GM12878 (cell line): ENCODE data around the gene S100A16. TPM values are rescaled to one million over a fixed set of nuclear protein-coding genes. Genes with fewer than 3 reads are reported as not detected.

Source experiments
- ATAC-seq: fragments of 200-7000 bp; cut with Tn5 transposase; 3 replicates; pipeline ENCODE4 v1.9.1; 2020; ENCODE audit warnings: mild to moderate bottlenecking, moderate library complexity
- BruUV-seq: library from RNA; stranded (reverse); fragments of 400-500 nt; replicated peaks from 2 replicates; lab custom pipeline; 2021; lab: Mats Ljungman, UMichigan
- CTCF ChIA-PET: fragments of 300-600 bp; sonication (Branson Sonifier 250); formaldehyde crosslinking; extraction: SDS; loops from one replicate; lab custom pipeline; 2021; ENCODE audit warnings: inconsistent platforms; lab: Yijun Ruan, JAX
- POLR2A ChIA-PET: fragments of 350-600 bp; formaldehyde crosslinking; extraction: SDS; loops from one replicate; lab custom pipeline; 2021; ENCODE audit warnings: inconsistent platforms; lab: Charles Lee
- RAD21 ChIA-PET: fragments of 300-600 bp; sonication (Branson Sonifier 250); formaldehyde crosslinking; loops from one replicate; lab custom pipeline; 2023; ENCODE audit warnings: antibody characterized with exemption; ENCODE audit not compliant: unreplicated experiment; lab: Charles Lee
- SMC1A ChIA-PET: fragments of 300-600 bp; sonication (Branson Sonifier 250); formaldehyde crosslinking; loops from one replicate; lab custom pipeline; 2023; ENCODE audit not compliant: unreplicated experiment, uncharacterized antibody; lab: Charles Lee
- DNase-seq: peaks from one replicate; pipeline ENCODE4 v3.0.0-alpha.2; 2011; ENCODE audit warnings: low read depth, low spot score
- FAIRE-seq: peaks from 3 replicates; lab custom pipeline; 2011; peaks lifted over from hg19 to GRCh38; lab: Jason Lieb, UNC
- H2AFZ ChIP-seq: 2 replicates; pipeline ENCODE4 v1.6.0; 2011; ENCODE audit warnings: low read depth, low read length, control low read depth; ENCODE audit not compliant: control insufficient read depth
- H3K27ac ChIP-seq: 2 replicates; pipeline ENCODE4 v1.5.1; 2011; ENCODE audit warnings: control low read depth; ENCODE audit not compliant: control insufficient read depth, insufficient read depth
- H3K27me3 ChIP-seq, 2 experiments: replicated peaks in 1 of 2; 2 replicates each; pipeline versions ENCODE4 v1.6.0 to v1.6.1; 2011; ENCODE audit warnings: low read length in 1 of 2; ENCODE audit not compliant: control insufficient read depth in 2 of 2, insufficient read depth in 2 of 2
- H3K36me3 ChIP-seq, 2 experiments: 2 replicates each; pipeline ENCODE4 v1.5.1; 2011; ENCODE audit warnings: low read length in 1 of 2; ENCODE audit not compliant: control insufficient read depth in 2 of 2, insufficient read depth in 2 of 2
- H3K4me1 ChIP-seq: 2 replicates; pipeline ENCODE4 v1.6.1; 2011; ENCODE audit warnings: mild to moderate bottlenecking, low read length, moderate library complexity, mixed read lengths; ENCODE audit not compliant: control insufficient read depth, insufficient read depth
- H3K4me2 ChIP-seq: 2 replicates; pipeline ENCODE4 v1.6.0; 2011; ENCODE audit warnings: control low read depth; ENCODE audit not compliant: control insufficient read depth, insufficient read depth
- H3K4me3 ChIP-seq: fragments of 200-600 bp; sonication (generic); 2 replicates; pipeline ENCODE4 v1.5.1; 2016
- H3K79me2 ChIP-seq: 2 replicates; pipeline ENCODE4 v1.6.0; 2011; ENCODE audit warnings: low read length; ENCODE audit not compliant: control insufficient read depth, insufficient read depth
- H3K9ac ChIP-seq: 2 replicates; pipeline ENCODE4 v1.8.0; 2011; ENCODE audit warnings: low read length, control low read depth, mixed read lengths; ENCODE audit not compliant: control insufficient read depth, insufficient read depth
- H3K9me3 ChIP-seq: replicated peaks from 3 replicates; pipeline ENCODE4 v1.5.1; 2011; ENCODE audit warnings: mild to moderate bottlenecking, low read length; ENCODE audit not compliant: control insufficient read depth, insufficient read depth
- H4K20me1 ChIP-seq: 2 replicates; pipeline ENCODE4 v1.6.0; 2011; ENCODE audit not compliant: control insufficient read depth, insufficient read depth
- SMARCA5 ChIP-seq: fragments of 450-650 bp; IDR thresholded peaks from 2 replicates; pipeline ENCODE4 v1.6.1; 2017; ENCODE audit warnings: mild to moderate bottlenecking
- WGBS: methylation state at CpG from one replicate; pipeline ENCODE4 v1.1.6; 2016; ENCODE audit warnings: low lambda C conversion rate; ENCODE audit not compliant: insufficient replicate concordance, insufficient coverage; ENCODE audit errors: missing lambda C conversion rate; 5-methylcytosine and 5-hydroxymethylcytosine counted together
- in situ Hi-C: fragments of 300-500 bp; cut with MboI; formaldehyde crosslinking; loops from 9 replicates; pipeline ENCODE4 v1.14.3; 2018; ENCODE audit warnings: mixed read lengths
- intact Hi-C: fragments of 100-400 bp; cut with micrococcal nuclease; formaldehyde crosslinking; loops from one replicate; pipeline ENCODE4 v1.14.2; 2022; ENCODE audit not compliant: unreplicated experiment
- polyA plus RNA-seq, 11 experiments: library from polyadenylated mRNA; depleted of rRNA in 4 of 11; unstranded in 6 of 11; stranded (reverse) in 5 of 11; fragments of >200 nt; fragmentation: Nextera tagmentation in 4 of 11; fragmentation: Illumina TruSeq in 1 of 11; extraction: Ambion mirVana in 4 of 11; extraction: Trizol in 1 of 11; gene quantifications; 1 replicate in 1 of 11; 2 replicates in 10 of 11; pipeline versions ENCODE4 v1.2.1 to v1.2.3, GENCODE V29; 2011 to 2016; ENCODE audit warnings: inconsistent platforms in 2 of 11, missing spikeins in 2 of 11, low read depth in 1 of 11
- total RNA-seq, 4 experiments: library from RNA; depleted of rRNA in 3 of 4; stranded (reverse); fragments of >200 nt in 3 of 4; fragmentation: Illumina TruSeq in 1 of 4; extraction: Trizol in 1 of 4; gene quantifications; 2 replicates each; pipeline versions ENCODE4 v1.2.1 to v1.2.3, GENCODE V29; 2013 to 2021
- TF ChIP-seq, protein P1 (sequence below): IDR thresholded peaks from 2 replicates; pipeline ENCODE4 v1.6.1; 2012; ENCODE audit warnings: mild to moderate bottlenecking, low read depth, low read length
- TF ChIP-seq, protein P2 (sequence below): fragments of 450-650 bp; IDR thresholded peaks from 2 replicates; pipeline ENCODE4 v1.6.1; 2018; ENCODE audit warnings: borderline replicate concordance, mild to moderate bottlenecking; ENCODE audit not compliant: partially characterized antibody

Gene S100A16
- total and polyA plus RNA-seq, 10 of the 15 experiments (the other 5 are each of a cell fraction or from before 2014, with no cell fraction given) = 0.14 to 0.51 (median 0.25) TPM; not detected in 6

DNA sequence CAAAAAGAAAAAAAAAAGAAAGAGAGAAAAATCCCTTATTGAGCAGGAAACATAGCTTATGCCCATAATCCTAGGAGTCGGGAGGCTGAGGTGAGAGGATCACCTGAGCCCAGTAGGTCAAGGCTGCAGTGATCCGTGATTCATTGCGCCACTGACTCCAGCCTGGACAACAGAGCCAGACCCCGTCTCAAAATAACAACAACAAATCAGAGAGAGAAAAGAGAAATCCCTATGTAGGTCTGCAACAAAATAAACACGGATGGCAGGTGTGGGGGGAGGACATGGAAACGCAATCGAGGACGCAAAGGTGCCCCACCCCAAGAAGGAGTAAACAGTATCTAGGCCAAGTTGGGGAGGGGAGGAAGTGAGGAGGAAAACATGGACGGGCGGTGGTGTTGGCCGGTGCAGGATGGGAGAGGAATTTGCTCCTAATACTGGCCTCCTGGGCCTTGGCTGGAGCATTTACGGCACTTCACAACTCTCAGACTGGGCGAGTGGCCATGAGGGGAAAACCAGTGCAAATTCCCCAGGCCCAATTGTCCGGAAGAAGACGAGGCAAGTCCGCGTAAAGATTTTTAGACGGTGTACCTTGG lies 20.3 kb upstream of the S100A16 start:
- in situ Hi-C loops = no loop called here
- TF ChIP-seq, protein P1, sequence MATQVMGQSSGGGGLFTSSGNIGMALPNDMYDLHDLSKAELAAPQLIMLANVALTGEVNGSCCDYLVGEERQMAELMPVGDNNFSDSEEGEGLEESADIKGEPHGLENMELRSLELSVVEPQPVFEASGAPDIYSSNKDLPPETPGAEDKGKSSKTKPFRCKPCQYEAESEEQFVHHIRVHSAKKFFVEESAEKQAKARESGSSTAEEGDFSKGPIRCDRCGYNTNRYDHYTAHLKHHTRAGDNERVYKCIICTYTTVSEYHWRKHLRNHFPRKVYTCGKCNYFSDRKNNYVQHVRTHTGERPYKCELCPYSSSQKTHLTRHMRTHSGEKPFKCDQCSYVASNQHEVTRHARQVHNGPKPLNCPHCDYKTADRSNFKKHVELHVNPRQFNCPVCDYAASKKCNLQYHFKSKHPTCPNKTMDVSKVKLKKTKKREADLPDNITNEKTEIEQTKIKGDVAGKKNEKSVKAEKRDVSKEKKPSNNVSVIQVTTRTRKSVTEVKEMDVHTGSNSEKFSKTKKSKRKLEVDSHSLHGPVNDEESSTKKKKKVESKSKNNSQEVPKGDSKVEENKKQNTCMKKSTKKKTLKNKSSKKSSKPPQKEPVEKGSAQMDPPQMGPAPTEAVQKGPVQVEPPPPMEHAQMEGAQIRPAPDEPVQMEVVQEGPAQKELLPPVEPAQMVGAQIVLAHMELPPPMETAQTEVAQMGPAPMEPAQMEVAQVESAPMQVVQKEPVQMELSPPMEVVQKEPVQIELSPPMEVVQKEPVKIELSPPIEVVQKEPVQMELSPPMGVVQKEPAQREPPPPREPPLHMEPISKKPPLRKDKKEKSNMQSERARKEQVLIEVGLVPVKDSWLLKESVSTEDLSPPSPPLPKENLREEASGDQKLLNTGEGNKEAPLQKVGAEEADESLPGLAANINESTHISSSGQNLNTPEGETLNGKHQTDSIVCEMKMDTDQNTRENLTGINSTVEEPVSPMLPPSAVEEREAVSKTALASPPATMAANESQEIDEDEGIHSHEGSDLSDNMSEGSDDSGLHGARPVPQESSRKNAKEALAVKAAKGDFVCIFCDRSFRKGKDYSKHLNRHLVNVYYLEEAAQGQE = no peak
- TF ChIP-seq, protein P2, sequence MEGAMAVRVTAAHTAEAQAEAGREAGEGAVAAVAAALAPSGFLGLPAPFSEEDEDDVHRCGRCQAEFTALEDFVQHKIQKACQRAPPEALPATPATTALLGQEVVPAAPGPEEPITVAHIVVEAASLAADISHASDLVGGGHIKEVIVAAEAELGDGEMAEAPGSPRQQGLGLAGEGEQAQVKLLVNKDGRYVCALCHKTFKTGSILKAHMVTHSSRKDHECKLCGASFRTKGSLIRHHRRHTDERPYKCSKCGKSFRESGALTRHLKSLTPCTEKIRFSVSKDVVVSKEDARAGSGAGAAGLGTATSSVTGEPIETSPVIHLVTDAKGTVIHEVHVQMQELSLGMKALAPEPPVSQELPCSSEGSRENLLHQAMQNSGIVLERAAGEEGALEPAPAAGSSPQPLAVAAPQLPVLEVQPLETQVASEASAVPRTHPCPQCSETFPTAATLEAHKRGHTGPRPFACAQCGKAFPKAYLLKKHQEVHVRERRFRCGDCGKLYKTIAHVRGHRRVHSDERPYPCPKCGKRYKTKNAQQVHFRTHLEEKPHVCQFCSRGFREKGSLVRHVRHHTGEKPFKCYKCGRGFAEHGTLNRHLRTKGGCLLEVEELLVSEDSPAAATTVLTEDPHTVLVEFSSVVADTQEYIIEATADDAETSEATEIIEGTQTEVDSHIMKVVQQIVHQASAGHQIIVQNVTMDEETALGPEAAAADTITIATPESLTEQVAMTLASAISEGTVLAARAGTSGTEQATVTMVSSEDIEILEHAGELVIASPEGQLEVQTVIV = peak; percentile 23
- peak; percentile 22; the same call in 1 of the 2 replicates for TF ChIP-seq SMARCA5
- BruUV-seq = no TSS peak
- Histone ChIP-seq H3K27me3 (no peaks in the 10 kb centered on the region), H3K79me2 (peaks cover 31% of the 10 kb centered on the region), H3K4me3 (peak overlapping the region; percentile 45; the same call in 1 of the 2 replicates), H2AFZ (peak overlapping the region; percentile 51), H3K36me3 (peaks cover 1 to 23% of the 10 kb centered on the region in 2 experiments; a peak in 3 of 4 replicates), H3K4me2 (peak overlapping the region; percentile 90), H4K20me1 (no peaks in the 10 kb centered on the region), H3K9ac (no peak overlapping the region; the same call in 1 of the 2 replicates), H3K9me3 (no peaks in the 10 kb centered on the region), H3K27ac (peak overlapping the region; percentile 98), H3K4me1 (peaks cover 6% of the 10 kb centered on the region)
- ChIA-PET RAD21 (interaction anchor here (0.6 to 3.1 kb wide), 15 partner anchors 10 to 371 kb away, joined by 3 to 13 read pairs (median 4); partner anchors contain the start of genes INTS3, JTB, RAB13 and S100A6), SMC1A (interaction anchor here (0.6 to 3.0 kb wide), 14 partner anchors 11 to 355 kb away, joined by 3 to 29 read pairs (median 4); partner anchors contain the start of gene INTS3), POLR2A (interaction anchor here (0.5 to 2.4 kb wide), 21 partner anchors 10 to 313 kb away, joined by 3 to 35 read pairs (median 4); partner anchors contain the start of genes INTS3 and S100A6), CTCF (interaction anchor here (1.0 to 3.0 kb wide), 9 partner anchors 9 to 67 kb away, joined by 3 to 25 read pairs (median 6); partner anchors contain the start of gene ILF2)
- FAIRE-seq (no peak), ATAC-seq (peak; percentile 13), DNase-seq (no peak)
- intact Hi-C loops = no loop called here
- 86% methylated on average over 18 of the region's 18 CpGs for WGBS
